Uterus (tissue), 4 donors: ENCODE results near the gene HSPBP1. TPM values are rescaled to one million over a fixed set of nuclear protein-coding genes. Genes with fewer than 3 reads are reported as not detected.

ENCODE experiments used
- DNase-seq, 2 donors: peaks; one replicate each; pipeline ENCODE4 v3.0.0-alpha.2; 2019 to 2020
- H3K27ac ChIP-seq, 2 donors: fragments of 200-600 bp; sonication (generic); 1 replicate in 1 of 2; 2 replicates in 1 of 2; pipeline ENCODE4 v1.5.1; 2016 to 2018
- H3K27me3 ChIP-seq, 2 donors: fragments of 200-600 bp; sonication (generic); one replicate each; pipeline ENCODE4 v1.5.1; 2018 to 2019; ENCODE audit warnings: control low read depth in 1 of 2
- H3K36me3 ChIP-seq, 2 donors: fragments of 200-600 bp; sonication (generic); one replicate each; pipeline ENCODE4 v1.5.1; 2019; ENCODE audit warnings: control low read depth in 1 of 2
- H3K4me1 ChIP-seq, 2 donors: fragments of 200-600 bp; sonication (generic); one replicate each; pipeline ENCODE4 v1.5.1; 2018 to 2019; ENCODE audit warnings: control low read depth in 1 of 2
- H3K4me3 ChIP-seq, 2 donors: fragments of 200-600 bp; sonication (generic); 1 replicate in 1 of 2; 2 replicates in 1 of 2; pipeline ENCODE4 v1.5.1; 2018 to 2019; ENCODE audit warnings: mild to moderate bottlenecking in 1 of 2
- H3K9me3 ChIP-seq, 2 donors: fragments of 200-600 bp; sonication (generic); one replicate each; pipeline ENCODE4 v1.5.1; 2019; ENCODE audit warnings: control low read depth in 1 of 2
- POLR2A ChIP-seq, 2 donors: fragments of 450-650 bp; IDR thresholded peaks; one replicate each; pipeline ENCODE4 v1.6.1; 2016; ENCODE audit warnings: antibody characterized with exemption in 2 of 2, mild to moderate bottlenecking in 1 of 2, moderate library complexity in 1 of 2
- intact Hi-C: fragments of 100-400 bp; cut with DNase I; formaldehyde crosslinking; loops from one replicate; pipeline ENCODE4 v1.15.1; 2023; ENCODE audit warnings: low total_unique reads
- total RNA-seq, 4 donors: library from RNA; depleted of rRNA in 3 of 4; stranded (reverse); fragments of >200 nt in 3 of 4; gene quantifications; one replicate each; pipeline versions ENCODE4 v1.1.0 to v1.2.4, GENCODE V29; 2014 to 2023
- TF ChIP-seq, protein P1 (sequence below), 4 experiments: fragments of 200-600 bp in 2 of 4; fragments of 450-650 bp in 2 of 4; sonication (generic) in 2 of 4; IDR thresholded peaks; one replicate each; pipeline ENCODE4 v1.5.1; 2016 to 2019; ENCODE audit warnings: antibody characterized with exemption in 4 of 4, mild to moderate bottlenecking in 2 of 4, moderate library complexity in 1 of 4
- donor health status: DM: yes; HTN: yes; CAD: no.

Gene HSPBP1
- total RNA-seq, 4 donors from 2014 or later = 1.3 to 37.4 (median 25.6) TPM

- intact Hi-C loops = no loop called here
- Histone ChIP-seq H3K27me3 (no peaks in the 10 kb centered on the region), H3K4me3 (peak overlapping the region; percentile 73 to 79), H3K4me1 (peaks cover 5 to 10% of the 10 kb centered on the region in 2 donors), H3K27ac (peak overlapping the region; percentile 92), H3K9me3 (no peaks in the 10 kb centered on the region), H3K36me3 (no peaks in the 10 kb centered on the region)
- no peak for TF ChIP-seq POLR2A (IDR thresholded peaks at IDR 0.05)
- TF ChIP-seq, protein P1, sequence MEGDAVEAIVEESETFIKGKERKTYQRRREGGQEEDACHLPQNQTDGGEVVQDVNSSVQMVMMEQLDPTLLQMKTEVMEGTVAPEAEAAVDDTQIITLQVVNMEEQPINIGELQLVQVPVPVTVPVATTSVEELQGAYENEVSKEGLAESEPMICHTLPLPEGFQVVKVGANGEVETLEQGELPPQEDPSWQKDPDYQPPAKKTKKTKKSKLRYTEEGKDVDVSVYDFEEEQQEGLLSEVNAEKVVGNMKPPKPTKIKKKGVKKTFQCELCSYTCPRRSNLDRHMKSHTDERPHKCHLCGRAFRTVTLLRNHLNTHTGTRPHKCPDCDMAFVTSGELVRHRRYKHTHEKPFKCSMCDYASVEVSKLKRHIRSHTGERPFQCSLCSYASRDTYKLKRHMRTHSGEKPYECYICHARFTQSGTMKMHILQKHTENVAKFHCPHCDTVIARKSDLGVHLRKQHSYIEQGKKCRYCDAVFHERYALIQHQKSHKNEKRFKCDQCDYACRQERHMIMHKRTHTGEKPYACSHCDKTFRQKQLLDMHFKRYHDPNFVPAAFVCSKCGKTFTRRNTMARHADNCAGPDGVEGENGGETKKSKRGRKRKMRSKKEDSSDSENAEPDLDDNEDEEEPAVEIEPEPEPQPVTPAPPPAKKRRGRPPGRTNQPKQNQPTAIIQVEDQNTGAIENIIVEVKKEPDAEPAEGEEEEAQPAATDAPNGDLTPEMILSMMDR (IDR thresholded peaks at IDR 0.05) = no peak
- no peak for DNase-seq
These were observed 20.2 kb downstream of the HSPBP1 start for GRCh38 chr19:55259540-55260210.

DNA sequence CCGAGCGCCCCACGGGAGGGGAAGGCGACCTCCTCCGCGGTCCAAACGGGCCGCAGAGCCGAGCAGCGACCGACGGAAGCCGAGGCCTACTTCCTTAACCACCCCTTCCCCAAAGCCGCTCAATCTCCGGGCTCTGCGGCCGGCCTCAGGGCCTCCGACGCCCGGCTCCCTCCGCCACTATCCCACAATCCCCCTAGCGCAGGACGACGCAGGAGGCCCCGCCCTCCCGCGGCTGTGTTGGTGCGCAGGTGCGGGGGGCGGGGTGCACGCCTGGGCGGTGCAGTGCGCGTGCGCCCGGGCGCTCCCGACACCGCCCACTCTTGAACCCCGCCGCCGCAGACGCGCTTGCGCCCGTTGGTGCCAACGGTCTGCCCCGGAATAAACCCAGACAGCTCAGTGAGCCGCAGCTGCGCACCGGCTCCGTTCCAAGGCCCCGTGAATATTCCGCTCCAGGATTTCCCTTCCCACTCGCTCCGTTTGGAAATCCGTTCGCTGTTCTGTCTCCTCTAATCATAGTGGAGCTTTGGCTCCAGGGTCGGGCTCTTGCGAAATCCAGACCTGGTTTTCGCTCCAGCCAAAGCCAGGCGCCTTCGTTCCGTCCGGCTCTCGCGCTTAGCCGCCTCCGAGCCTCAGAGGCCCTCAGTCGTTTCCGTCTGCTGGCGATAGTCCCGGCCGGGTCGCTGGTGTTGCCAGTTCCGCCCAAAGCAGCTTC, 20.9 kb downstream of the HSPBP1 start, which contains the start of gene PPP6R1:
Gene PPP6R1 (minus strand): TSS at position 190 of the 712 bp plus-strand sequence. CDS start 11,914 bp downstream, outside the sequence.
- Histone ChIP-seq H3K27ac (peak within 1 kb of the TSS; percentile 92), H3K4me1 (peaks cover 5 to 10% of the 10 kb centered on the region in 2 donors), H3K36me3 (no peaks in the 10 kb centered on the region), H3K4me3 (peak within 1 kb of the TSS; percentile 73 to 79), H3K9me3 (no peaks in the 10 kb centered on the region), H3K27me3 (no peaks in the 10 kb centered on the region)
- intact Hi-C loops = no loop called here
- DNase-seq = peak; percentile 98 to 100
- TF ChIP-seq, protein P1 (IDR thresholded peaks at IDR 0.05) = peak in 3 of 4 experiments; percentile 2 to 53 (median 35)
- peak; percentile 43 to 87 for TF ChIP-seq POLR2A (IDR thresholded peaks at IDR 0.05)

DNA sequence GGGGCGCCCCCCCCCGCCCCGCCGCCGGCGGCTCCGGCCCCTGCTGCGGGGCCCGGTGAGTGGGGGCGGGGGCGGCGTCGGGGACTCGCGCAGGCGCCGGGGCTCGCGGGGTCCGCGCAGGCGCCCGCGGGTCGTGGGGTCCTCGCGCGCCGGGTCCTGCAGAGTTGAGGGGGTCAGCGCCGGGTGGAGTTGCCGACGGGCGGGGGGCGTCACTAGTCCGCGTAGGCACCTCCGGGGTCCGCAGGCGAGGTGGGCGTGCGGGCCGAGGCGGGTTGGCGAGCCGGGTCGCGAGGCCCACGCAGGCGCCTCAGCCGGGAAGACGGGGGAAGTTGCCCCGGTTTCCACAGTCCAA, 21.5 kb downstream of the HSPBP1 start:
- Histone ChIP-seq H3K4me3 (peak overlapping the region; percentile 73 to 79), H3K4me1 (peaks cover 5 to 10% of the 10 kb centered on the region in 2 donors), H3K36me3 (no peaks in the 10 kb centered on the region), H3K9me3 (no peaks in the 10 kb centered on the region), H3K27ac (peak overlapping the region; percentile 72 to 92), H3K27me3 (no peaks in the 10 kb centered on the region)
- no peak for TF ChIP-seq POLR2A (IDR thresholded peaks at IDR 0.05)
- intact Hi-C loops = no loop called here
- DNase-seq = no peak

DNA sequence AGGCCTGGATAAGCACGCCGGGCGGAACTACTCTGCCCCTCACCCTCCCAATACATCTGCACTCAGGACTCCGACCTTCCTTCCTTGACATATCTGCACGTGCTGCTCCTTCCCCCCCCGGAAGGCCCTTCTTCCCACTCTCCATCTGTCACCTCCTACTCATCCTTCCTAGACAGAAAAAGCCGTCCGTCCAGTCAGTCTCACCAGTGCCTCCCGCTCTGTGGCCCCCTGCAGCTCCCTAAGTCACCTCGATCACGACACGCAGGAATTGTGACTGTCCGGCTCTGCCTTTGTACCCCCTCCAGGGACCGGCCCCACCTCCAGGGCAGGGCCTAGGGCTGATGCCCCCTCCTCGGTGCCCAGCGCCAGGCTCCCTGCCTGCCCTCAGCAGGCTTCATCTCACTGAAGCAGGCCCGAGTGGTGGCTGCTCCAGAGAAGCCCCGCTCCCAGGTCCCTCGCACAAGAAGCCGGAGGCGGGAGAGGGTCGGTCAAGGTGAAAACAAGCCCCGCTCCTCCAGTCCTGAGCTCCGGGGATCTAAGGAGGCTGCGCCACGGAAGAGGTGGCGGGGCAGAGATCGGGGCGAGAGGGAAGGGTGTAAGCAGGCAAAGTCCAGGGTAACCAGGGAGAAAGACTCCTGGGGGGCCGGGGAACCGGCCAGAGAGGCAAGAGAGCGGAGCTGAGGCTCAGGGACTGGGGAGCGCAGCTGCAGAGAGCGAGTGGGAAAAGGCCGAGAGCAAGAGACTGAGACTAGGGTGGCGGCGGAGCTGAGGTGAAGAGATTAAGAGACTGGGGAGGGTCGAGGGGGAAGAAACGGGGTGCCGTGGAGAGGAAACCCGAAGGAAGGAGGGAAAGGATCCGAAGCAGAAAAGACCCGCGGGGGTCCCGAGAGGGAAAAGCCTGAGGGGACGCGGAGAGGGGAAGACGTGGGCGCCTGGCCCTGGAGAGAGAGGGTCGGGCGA, 22.2 kb downstream of the HSPBP1 start:
- no peaks in the 10 kb centered on the region for H3K36me3 ChIP-seq
- peak overlapping the region; percentile 72 to 92 for H3K27ac ChIP-seq
- H3K27me3 ChIP-seq = no peaks in the 10 kb centered on the region
- TF ChIP-seq, protein P1 (IDR thresholded peaks at IDR 0.05) = no peak
- TF ChIP-seq POLR2A (IDR thresholded peaks at IDR 0.05) = no peak
- H3K4me1 ChIP-seq = peaks cover 5 to 10% of the 10 kb centered on the region in 2 donors
- intact Hi-C loops = no loop called here
- H3K9me3 ChIP-seq = no peaks in the 10 kb centered on the region
- peak in 1 of 2 donors; percentile 25 for DNase-seq
- H3K4me3 ChIP-seq = peak overlapping the region; percentile 73 to 79
